GM23338 (cell line): ENCODE results near the gene OPRPN. TPM values are rescaled to one million over a fixed set of nuclear protein-coding genes. Genes with fewer than 3 reads are reported as not detected.

ENCODE experiments used
- ATAC-seq: fragments of 200-7000 bp; cut with Tn5 transposase; 3 replicates; pipeline ENCODE4 v1.9.1; 2020
- DNase-seq: peaks from one replicate; pipeline ENCODE4 v3.0.0-alpha.2; 2015; ENCODE audit warnings: low spot score
- H2AFZ ChIP-seq: fragments of 200-600 bp; sonication (generic); 2 replicates; pipeline ENCODE4 v1.8.0; 2016; ENCODE audit warnings: antibody characterized with exemption, mild to moderate bottlenecking, moderate library complexity
- H3F3A ChIP-seq: fragments of 200-600 bp; sonication (generic); replicated peaks from 2 replicates; pipeline ENCODE4 v1.8.0; 2017; ENCODE audit warnings: antibody characterized with exemption, mixed run types, low read depth
- H3K27ac ChIP-seq: fragments of 200-600 bp; sonication (generic); 2 replicates; pipeline ENCODE4 v1.6.1; 2016; ENCODE audit warnings: low read depth
- H3K27me3 ChIP-seq: fragments of 200-600 bp; sonication (generic); 2 replicates; pipeline ENCODE4 v1.8.0; 2016; ENCODE audit warnings: mild to moderate bottlenecking, mixed run types, moderate library complexity; ENCODE audit not compliant: insufficient read depth
- H3K36me3 ChIP-seq: fragments of 200-600 bp; sonication (generic); 2 replicates; pipeline ENCODE4 v1.8.0; 2016; ENCODE audit warnings: mild to moderate bottlenecking; ENCODE audit not compliant: insufficient read depth
- H3K4me1 ChIP-seq: fragments of 200-600 bp; sonication (generic); 2 replicates; pipeline ENCODE4 v1.8.0; 2016; ENCODE audit warnings: mild to moderate bottlenecking, moderate library complexity; ENCODE audit not compliant: insufficient read depth
- H3K4me2 ChIP-seq: fragments of 200-600 bp; sonication (generic); 2 replicates; pipeline ENCODE4 v1.7.1; 2017; ENCODE audit warnings: mixed run types
- H3K4me3 ChIP-seq: fragments of 200-600 bp; sonication (generic); 2 replicates; pipeline ENCODE4 v1.6.1; 2016; ENCODE audit warnings: mixed run types
- H3K79me2 ChIP-seq: fragments of 200-600 bp; sonication (generic); replicated peaks from 2 replicates; pipeline ENCODE4 v1.8.0; 2017; ENCODE audit warnings: mild to moderate bottlenecking; ENCODE audit not compliant: insufficient read depth
- H3K9me2 ChIP-seq: fragments of 200-600 bp; sonication (generic); 2 replicates; pipeline ENCODE4 v1.8.0; 2017; ENCODE audit not compliant: insufficient read depth
- H4K20me1 ChIP-seq: fragments of 200-600 bp; sonication (generic); replicated peaks from 2 replicates; pipeline ENCODE4 v1.8.0; 2017; ENCODE audit warnings: mild to moderate bottlenecking; ENCODE audit not compliant: insufficient read depth
- H3K27ac Mint-ChIP-seq: 2 replicates; pipeline ENCODE4 v1.8.0; 2020; ENCODE audit warnings: inconsistent platforms, mild to moderate bottlenecking, moderate library complexity, mixed read lengths
- H3K27me3 Mint-ChIP-seq: 3 replicates; pipeline ENCODE4 v1.8.0; 2022; ENCODE audit warnings: low read depth, mild to moderate bottlenecking, moderate library complexity, mixed read lengths, inconsistent platforms; ENCODE audit not compliant: insufficient read depth, poor library complexity
- H3K36me3 Mint-ChIP-seq: 3 replicates; pipeline ENCODE4 v1.8.0; 2021; ENCODE audit warnings: low read depth, mild to moderate bottlenecking, inconsistent platforms, moderate library complexity, mixed read lengths
- H3K4me1 Mint-ChIP-seq: 3 replicates; pipeline ENCODE4 v1.8.0; 2020; ENCODE audit warnings: mild to moderate bottlenecking, inconsistent platforms, mixed read lengths
- H3K4me3 Mint-ChIP-seq: 3 replicates; pipeline ENCODE4 v1.8.0; 2021; ENCODE audit warnings: moderate library complexity, mild to moderate bottlenecking, inconsistent platforms, mixed read lengths
- H3K9me3 Mint-ChIP-seq: 3 replicates; pipeline ENCODE4 v1.8.0; 2020; ENCODE audit warnings: moderate library complexity, mild to moderate bottlenecking, inconsistent platforms, mixed read lengths
- CREB1 ChIP-seq: fragments of 250-450 bp; sonication (Bioruptor Pico); IDR thresholded peaks from 2 replicates; pipeline ENCODE4 v1.5.0; 2020; ENCODE audit warnings: low read depth, mild to moderate bottlenecking, moderate library complexity
- CTCF ChIP-seq, 2 experiments: fragments of 200-600 bp in 1 of 2; sonication (generic) in 1 of 2; conservative IDR thresholded peaks; 2 replicates each; pipeline versions ENCODE4 v1.5.1 to v1.6.1; 2016 to 2017; ENCODE audit warnings: antibody characterized with exemption in 2 of 2, low read depth in 2 of 2, mild to moderate bottlenecking in 2 of 2, moderate library complexity in 1 of 2
- ETS1 ChIP-seq: IDR thresholded peaks from 2 replicates; pipeline ENCODE4 v1.6.1; 2016; ENCODE audit warnings: antibody characterized with exemption
- EZH2 ChIP-seq: fragments of 200-600 bp; sonication (generic); IDR thresholded peaks from one replicate; pipeline ENCODE4 v1.8.0; 2017; ENCODE audit warnings: antibody characterized with exemption, mild to moderate bottlenecking, low read depth; ENCODE audit not compliant: unreplicated experiment
- EZH2phosphoT487 ChIP-seq: fragments of 200-600 bp; sonication (generic); IDR thresholded peaks from one replicate; pipeline ENCODE4 v1.8.1; 2018; ENCODE audit warnings: antibody characterized with exemption; ENCODE audit not compliant: unreplicated experiment
- JUNB ChIP-seq: IDR thresholded peaks from one replicate; pipeline ENCODE4 v1.6.1; 2016; ENCODE audit warnings: antibody characterized with exemption; ENCODE audit not compliant: unreplicated experiment
- NANOG ChIP-seq: IDR thresholded peaks from 2 replicates; pipeline ENCODE4 v1.6.1; 2016; ENCODE audit warnings: antibody characterized with exemption, borderline replicate concordance
- POLR2AphosphoS5 ChIP-seq: IDR thresholded peaks from 2 replicates; pipeline ENCODE4 v1.6.1; 2016; ENCODE audit warnings: antibody characterized with exemption, low read depth
- REST ChIP-seq: IDR thresholded peaks from one replicate; pipeline ENCODE4 v1.6.1; 2018; ENCODE audit warnings: antibody characterized with exemption; ENCODE audit not compliant: unreplicated experiment
- STAT1 ChIP-seq: IDR thresholded peaks from one replicate; pipeline ENCODE4 v1.6.1; 2016; ENCODE audit warnings: antibody characterized with exemption; ENCODE audit not compliant: unreplicated experiment
- ZNF114 ChIP-seq: fragments of 250-450 bp; sonication (Bioruptor Pico); IDR thresholded peaks from 2 replicates; pipeline ENCODE4 v1.5.0; 2020; ENCODE audit warnings: mild to moderate bottlenecking, moderate library complexity
- ZNF331 ChIP-seq: fragments of 250-450 bp; sonication (Bioruptor Pico); IDR thresholded peaks from 2 replicates; pipeline ENCODE4 v1.5.0; 2020; ENCODE audit warnings: low read depth, mild to moderate bottlenecking, moderate library complexity
- ZNF462 ChIP-seq: fragments of 250-450 bp; sonication (Bioruptor Pico); IDR thresholded peaks from 2 replicates; pipeline ENCODE4 v1.5.0; 2020; ENCODE audit warnings: mild to moderate bottlenecking, moderate library complexity
- polyA plus RNA-seq: library from polyadenylated mRNA; unstranded; fragments of >200 nt; fragmentation: Nextera tagmentation; extraction: Ambion mirVana; gene quantifications from 2 replicates; pipeline ENCODE4 v1.2.1, GENCODE V29; 2016
- total RNA-seq: library from RNA; depleted of rRNA; stranded (reverse); fragments of >200 nt; shearing (Covaris generic); gene quantifications from 2 replicates; pipeline ENCODE4 v1.2.3, GENCODE V29; 2014

The OPRPN gene
- total and polyA plus RNA-seq, 2 experiments from 2014 or later: not detected

- TF ChIP-seq JUNB (no peak), REST (no peak), ZNF462 (CRISPR knock-in tag) (no peak), EZH2 (no peak), ZNF331 (CRISPR knock-in tag) (no peak), POLR2AphosphoS5 (no peak), STAT1 (no peak), ZNF114 (CRISPR knock-in tag) (no peak), NANOG (no peak), CREB1 (CRISPR knock-in tag) (no peak), CTCF (conservative IDR thresholded peaks at IDR 0.05; ENCODE audit: low read depth in 2 of 2) (no peak), ETS1 (no peak), EZH2phosphoT487 (no peak)
- ATAC-seq: no peak
- H3K4me2 ChIP-seq: no peak overlapping the region
Measured at GRCh38 chr4:70356185-70356584, 41.6 kb upstream of the OPRPN start.

More at GRCh38 chr4:70356185-70356584, 41.6 kb upstream of the OPRPN start:
- Mint-ChIP-seq H3K4me3 (no peak overlapping the region), H3K36me3 (no peaks in the 10 kb centered on the region), H3K27ac (no peak overlapping the region), H3K27me3 (no peaks in the 10 kb centered on the region), H3K4me1 (0 out of 3 replicates have a peak, but pooled peaks cover 2% of the 10 kb centered on the region), H3K9me3 (no peaks in the 10 kb centered on the region)
- H3K4me3 ChIP-seq: no peak overlapping the region
- H3K27ac ChIP-seq: no peak overlapping the region
- no peaks in the 10 kb centered on the region for H3K27me3 ChIP-seq
- no peaks in the 10 kb centered on the region for H3K4me1 ChIP-seq
- no peaks in the 10 kb centered on the region for H3K79me2 ChIP-seq
- DNase-seq: no peak
- H3K9me2 ChIP-seq: 0 out of 2 replicates have a peak, but pooled peaks cover 5% of the 10 kb centered on the region
- H4K20me1 ChIP-seq: no peaks in the 10 kb centered on the region
- H2AFZ ChIP-seq: peak overlapping the region; percentile 28; the same call in 1 of the 2 replicates
- no peaks in the 10 kb centered on the region for H3F3A ChIP-seq
- no peaks in the 10 kb centered on the region for H3K36me3 ChIP-seq
